ENCODE data around the gene TSPYL4. TPM values are rescaled to one million over a fixed set of nuclear protein-coding genes. Genes with fewer than 3 reads are reported as not detected.

TSPYL4 gene
- total RNA-seq, 3 donors from 2014 or later = 6.1 to 16.8 (median 9.5) TPM

DNA sequence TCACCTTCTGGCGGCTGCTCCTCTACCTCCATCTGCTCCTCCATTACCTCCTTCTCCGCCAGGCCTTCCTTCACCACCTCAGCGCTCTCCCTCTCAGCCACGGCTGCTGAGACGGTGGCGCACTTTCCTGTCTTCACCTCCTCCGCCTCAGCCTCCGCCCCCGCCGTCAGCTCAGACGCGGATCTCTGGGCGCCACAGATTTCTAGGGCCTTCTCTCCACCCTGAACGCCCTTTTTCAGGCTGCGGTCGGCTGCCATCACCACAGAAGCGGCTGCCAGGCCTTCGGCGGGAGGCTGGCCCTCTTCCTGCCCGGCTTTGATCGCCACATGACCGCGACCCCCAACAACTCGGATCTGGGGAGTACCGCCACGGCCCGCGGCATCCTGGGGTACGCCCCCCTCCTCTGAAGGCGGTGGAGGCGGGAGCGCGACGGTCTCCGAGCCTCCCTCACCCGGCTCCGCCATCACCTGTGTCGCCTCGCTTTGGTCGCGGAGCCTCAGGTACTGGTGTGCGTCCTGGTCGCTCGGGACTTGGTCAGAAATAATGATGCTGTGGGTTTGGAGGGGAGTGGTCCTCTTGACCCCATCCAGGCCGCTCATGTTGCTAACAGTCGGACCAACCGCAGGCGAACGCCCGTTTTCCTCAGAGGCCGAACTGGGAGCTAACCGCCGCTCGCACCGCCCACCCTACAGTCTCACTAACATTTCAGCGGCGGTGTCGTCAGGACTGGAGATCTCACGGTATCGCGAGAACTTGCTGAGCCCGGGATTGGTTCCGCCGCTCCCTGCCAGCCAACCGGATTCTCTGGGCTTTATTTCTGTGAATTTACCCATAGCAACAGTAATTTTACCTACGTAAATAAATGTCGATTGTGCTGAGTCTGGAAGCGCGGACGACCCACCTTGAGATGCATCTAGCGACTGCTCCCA, 25.6 kb upstream of the TSPYL4 start, which contains the start of gene TSPYL1:
Gene TSPYL1 (minus strand): TSS at position 699 of the 929 bp plus-strand sequence. CDS start 100 bp downstream, at position 599.
- intact Hi-C loops (cut with DNase I, micrococcal nuclease) = loop anchor here in 1 of 2 donors (10.0 kb wide), 1 partner anchor 255 kb away; no protein-coding TSS in a partner anchor
- ATAC-seq (peak; percentile 98), DNase-seq (peak; percentile 96 to 98 (median 96))
- Histone ChIP-seq H3K4me3 (peak within 1 kb of the TSS; percentile 89), H3K4me1 (ENCODE audit: low read depth) (peaks cover 29% of the 10 kb centered on the region), H3K9me3 (no peaks in the 10 kb centered on the region), H3K36me3 (ENCODE audit: low read depth) (no peaks in the 10 kb centered on the region)
- TF ChIP-seq, protein P1, sequence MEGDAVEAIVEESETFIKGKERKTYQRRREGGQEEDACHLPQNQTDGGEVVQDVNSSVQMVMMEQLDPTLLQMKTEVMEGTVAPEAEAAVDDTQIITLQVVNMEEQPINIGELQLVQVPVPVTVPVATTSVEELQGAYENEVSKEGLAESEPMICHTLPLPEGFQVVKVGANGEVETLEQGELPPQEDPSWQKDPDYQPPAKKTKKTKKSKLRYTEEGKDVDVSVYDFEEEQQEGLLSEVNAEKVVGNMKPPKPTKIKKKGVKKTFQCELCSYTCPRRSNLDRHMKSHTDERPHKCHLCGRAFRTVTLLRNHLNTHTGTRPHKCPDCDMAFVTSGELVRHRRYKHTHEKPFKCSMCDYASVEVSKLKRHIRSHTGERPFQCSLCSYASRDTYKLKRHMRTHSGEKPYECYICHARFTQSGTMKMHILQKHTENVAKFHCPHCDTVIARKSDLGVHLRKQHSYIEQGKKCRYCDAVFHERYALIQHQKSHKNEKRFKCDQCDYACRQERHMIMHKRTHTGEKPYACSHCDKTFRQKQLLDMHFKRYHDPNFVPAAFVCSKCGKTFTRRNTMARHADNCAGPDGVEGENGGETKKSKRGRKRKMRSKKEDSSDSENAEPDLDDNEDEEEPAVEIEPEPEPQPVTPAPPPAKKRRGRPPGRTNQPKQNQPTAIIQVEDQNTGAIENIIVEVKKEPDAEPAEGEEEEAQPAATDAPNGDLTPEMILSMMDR (IDR thresholded peaks at IDR 0.05) = no peak

DNA sequence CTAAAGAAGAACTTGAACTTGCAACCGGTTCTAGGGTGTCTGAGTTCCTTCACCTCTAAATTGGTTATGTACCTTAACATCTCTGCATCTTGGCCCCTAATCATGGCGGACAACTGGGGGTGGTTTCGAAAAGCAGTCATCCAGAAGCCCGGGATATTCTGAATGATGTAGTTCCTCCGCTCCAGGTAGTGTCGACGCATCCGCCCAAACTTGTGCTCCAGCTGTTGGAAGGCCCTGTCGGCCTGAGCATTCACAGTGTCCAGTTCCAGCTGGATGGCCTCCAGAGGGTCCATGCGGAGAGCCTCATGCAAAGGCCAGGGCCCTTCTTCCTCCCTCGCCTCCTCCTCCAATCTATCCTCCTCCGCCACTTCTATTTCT, 25.0 kb upstream of the TSPYL4 start:
- TF ChIP-seq, protein P1 (IDR thresholded peaks at IDR 0.05) = no peak
- intact Hi-C loops (cut with DNase I, micrococcal nuclease) = no loop called here
- Histone ChIP-seq H3K4me3 (peak overlapping the region; percentile 89), H3K9me3 (no peaks in the 10 kb centered on the region), H3K36me3 (ENCODE audit: low read depth) (no peaks in the 10 kb centered on the region), H3K4me1 (ENCODE audit: low read depth) (peaks cover 29% of the 10 kb centered on the region)
- DNase-seq = peak in 1 of 3 donors; percentile 68
- ATAC-seq = peak; percentile 26

DNA sequence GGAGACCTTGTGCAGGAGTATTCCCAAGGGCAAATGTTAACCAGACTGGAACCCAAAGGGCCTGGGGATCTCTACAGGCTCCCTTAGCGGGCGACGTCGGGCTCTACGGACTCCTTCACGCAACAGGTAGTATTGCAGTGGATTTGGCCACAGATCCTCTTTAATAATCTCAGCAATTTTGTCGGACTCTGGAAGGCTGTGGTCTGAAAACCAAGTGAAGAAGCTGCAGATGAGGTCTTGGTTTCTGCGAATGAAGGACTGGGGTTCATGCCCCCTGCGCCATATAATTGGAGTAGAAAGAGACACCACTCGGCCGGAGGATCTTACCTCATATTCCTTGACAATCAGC, 24.6 kb upstream of the TSPYL4 start:
- Histone ChIP-seq H3K4me3 (no peak overlapping the region), H3K36me3 (ENCODE audit: low read depth) (no peaks in the 10 kb centered on the region), H3K9me3 (no peaks in the 10 kb centered on the region), H3K4me1 (ENCODE audit: low read depth) (peaks cover 29% of the 10 kb centered on the region)
- ATAC-seq = no peak
- peak in 1 of 3 donors; percentile 30 for DNase-seq
- intact Hi-C loops (cut with DNase I, micrococcal nuclease) = no loop called here
- TF ChIP-seq, protein P1 (IDR thresholded peaks at IDR 0.05) = no peak

DNA sequence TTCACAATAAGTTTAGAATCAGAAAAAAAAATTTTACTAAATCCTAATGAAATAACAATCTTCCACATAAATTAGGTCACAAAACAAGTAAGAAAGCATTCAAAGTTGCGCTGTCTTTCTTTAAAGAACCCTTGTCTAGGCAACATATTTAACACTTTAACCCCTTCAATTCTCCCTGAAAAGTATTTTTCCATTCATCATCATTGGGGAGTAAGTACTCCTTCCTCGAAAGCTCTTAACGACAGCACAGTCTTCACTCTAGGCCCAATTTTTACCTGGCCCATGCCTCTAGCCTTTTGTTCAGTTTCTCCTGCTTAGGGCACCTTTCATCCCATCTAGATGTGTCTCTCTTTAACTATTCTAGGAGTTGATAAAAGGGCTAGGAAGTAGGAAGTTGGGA, 23.2 kb upstream of the TSPYL4 start:
- Histone ChIP-seq H3K4me3 (no peak overlapping the region), H3K36me3 (ENCODE audit: low read depth) (no peaks in the 10 kb centered on the region), H3K4me1 (ENCODE audit: low read depth) (peaks cover 29% of the 10 kb centered on the region), H3K9me3 (no peaks in the 10 kb centered on the region)
- intact Hi-C loops (cut with DNase I, micrococcal nuclease) = no loop called here
- TF ChIP-seq, protein P1 (IDR thresholded peaks at IDR 0.05) = no peak
- no peak for ATAC-seq
- no peak for DNase-seq

DNA sequence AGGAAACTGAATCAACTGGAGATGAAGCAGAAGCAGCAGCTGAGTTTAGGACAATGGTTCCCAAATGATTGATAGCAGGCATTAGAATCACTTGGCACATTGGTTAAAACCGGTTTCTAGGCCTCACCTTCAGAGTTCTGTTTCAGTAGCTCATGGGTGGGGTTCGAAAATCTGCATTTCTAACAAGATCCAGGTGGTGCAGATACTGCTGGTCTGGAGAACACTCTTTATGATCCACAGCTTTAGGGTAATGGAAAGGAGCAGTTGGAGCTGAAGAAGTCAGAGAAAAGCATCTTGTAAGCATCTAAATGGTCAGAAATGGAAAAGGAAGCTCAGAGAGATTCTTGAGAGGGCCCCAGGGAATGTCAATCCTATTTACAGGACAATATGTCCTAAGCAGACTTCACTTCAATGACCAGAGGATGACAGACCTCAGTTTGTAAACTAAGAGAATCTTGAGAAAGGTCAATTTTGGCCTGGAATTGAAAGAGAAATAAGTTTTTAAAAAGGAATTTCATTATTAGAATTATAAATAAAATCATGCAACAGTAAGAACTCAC, 17.4 kb upstream of the TSPYL4 start:
- ATAC-seq = no peak
- no peak overlapping the region for H3K4me3 ChIP-seq
- peaks cover 4% of the 10 kb centered on the region for H3K4me1 ChIP-seq (ENCODE audit: low read depth)
- TF ChIP-seq, protein P1 (IDR thresholded peaks at IDR 0.05) = no peak
- no peaks in the 10 kb centered on the region for H3K9me3 ChIP-seq
- DNase-seq = no peak
- no peaks in the 10 kb centered on the region for H3K36me3 ChIP-seq (ENCODE audit: low read depth)
- intact Hi-C loops (cut with DNase I, micrococcal nuclease) = no loop called here

All from mucosa of descending colon (tissue), 3 donors.